NOMO-1 (cell line): ENCODE data around the gene CSAD.
"Not testable (repeated sequence)": the region's sequence is repeated elsewhere in the genome, so short reads cannot be mapped to it uniquely, and the experiment has no call there.

ENCODE experiments used
- DNase-seq, 2 experiments: peaks; one replicate each; lab custom pipeline; 2025; ENCODE audit not compliant: unreplicated experiment in 2 of 2; lab: John Stamatoyannopoulos, UW

The CSAD gene

DNA sequence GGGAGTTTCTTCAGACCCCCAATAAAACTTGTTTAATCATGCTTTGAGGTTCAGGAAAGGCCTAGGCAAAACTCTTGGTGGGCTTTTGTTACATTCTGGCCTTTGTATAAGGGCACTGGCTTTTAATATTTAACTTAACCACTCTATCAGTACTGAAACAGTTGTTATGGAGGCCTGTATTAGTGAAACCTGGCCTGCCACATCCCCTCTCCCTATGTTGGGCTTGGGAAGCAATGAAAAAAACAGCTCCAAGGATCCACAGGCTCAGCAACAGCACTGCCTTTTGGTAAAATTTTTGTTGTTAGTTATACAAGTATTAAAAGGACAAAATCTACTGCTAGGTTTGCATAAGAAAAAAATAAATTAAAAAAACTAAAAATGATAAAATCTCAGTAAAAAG is 66.8 kb downstream of the CSAD start:
- DNase-seq, result no peak

- no peak for DNase-seq
Measured at GRCh38 chr12:53113136-53113705, 67.5 kb downstream of the CSAD start.

DNA sequence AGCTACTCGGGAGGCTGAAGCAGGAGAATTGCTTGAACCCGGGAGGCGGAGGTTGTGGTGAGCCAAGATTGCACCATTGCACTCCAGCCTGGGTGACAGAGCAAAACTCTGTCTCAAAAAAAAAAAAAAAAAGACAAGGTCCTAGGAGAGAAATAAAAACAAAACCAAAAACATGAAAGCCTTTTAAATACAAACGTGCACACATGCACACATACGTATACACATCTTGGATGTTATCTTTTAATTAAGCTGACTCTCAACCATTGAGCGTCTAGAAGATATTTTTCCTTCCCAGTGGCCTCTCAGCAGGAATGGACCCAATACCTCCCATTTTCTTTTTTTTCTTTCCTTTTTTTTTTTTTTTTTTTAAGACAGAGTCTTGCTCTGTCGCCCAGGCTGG is 68.3 kb downstream of the CSAD start:
- DNase-seq, result not testable (repeated sequence)
